ENCODE measurements around the gene CFAP45. TPM values are rescaled to one million over a fixed set of nuclear protein-coding genes. Genes with fewer than 3 reads are reported as not detected.
A peak's percentile ranks its signal among the peaks of the same experiment; 100 is the strongest.

CFAP45 gene
- total RNA-seq, result 0.43 TPM in 1 of 2 replicates, not detected in the other
- not detected in 2 replicates for polyA plus RNA-seq

GRCh38 chr1:159900086-159900680 lies at the start of gene CFAP45:
CFAP45 (minus strand) TSS chr1:159900165; CDS start chr1:159900098, 67 bp downstream.
- DNase-seq (ENCODE audit: low spot score), result peak; percentile 95
- H3K9me3 ChIP-seq (ENCODE audit: low read depth), result no peaks in the 10 kb centered on the region
- no peaks in the 10 kb centered on the region for H3K27me3 ChIP-seq
- no peak within 1 kb of the TSS for H3K4me3 ChIP-seq
- H3K4me2 ChIP-seq, result peak within 1 kb of the TSS; percentile 69
- no peak within 1 kb of the TSS for H2AFZ ChIP-seq
- no peak for TF ChIP-seq CTCF (IDR thresholded peaks at IDR 0.05; ENCODE audit: poor library complexity)
- no peak for TF ChIP-seq EZH2 (IDR thresholded peaks at IDR 0.05; ENCODE audit: borderline replicate concordance)
- no peak for TF ChIP-seq EZH2phosphoT487 (IDR thresholded peaks at IDR 0.05; ENCODE audit: low read depth, severe bottlenecking, unreplicated experiment)
- H3K4me1 ChIP-seq (ENCODE audit: insufficient read depth), result peaks cover 14% of the 10 kb centered on the region
- H3K36me3 ChIP-seq (replicated peaks; ENCODE audit: insufficient read depth, low read depth), result no peaks in the 10 kb centered on the region
- no peak within 1 kb of the TSS for H3K27ac ChIP-seq
- H4K20me1 ChIP-seq (ENCODE audit: insufficient read depth, poor library complexity, severe bottlenecking), result no peaks in the 10 kb centered on the region
- 15% methylated on average over 17 of the region's 30 CpGs for WGBS (ENCODE audit: low lambda C conversion rate, missing lambda C conversion rate)
- no peaks in the 10 kb centered on the region for H3K9me2 ChIP-seq (replicated peaks; ENCODE audit: insufficient read depth)
- H3K79me2 ChIP-seq, result no peaks in the 10 kb centered on the region

- DNase-seq (ENCODE audit: low spot score), result no peak
- TF ChIP-seq CTCF (IDR thresholded peaks at IDR 0.05; ENCODE audit: poor library complexity) (no peak), EZH2phosphoT487 (IDR thresholded peaks at IDR 0.05; ENCODE audit: low read depth, severe bottlenecking, unreplicated experiment) (no peak), EZH2 (IDR thresholded peaks at IDR 0.05; ENCODE audit: borderline replicate concordance) (no peak)
- Histone ChIP-seq H3K4me3 (no peak overlapping the region), H3K79me2 (peaks cover 9% of the 10 kb centered on the region), H3K27ac (no peak overlapping the region), H3K27me3 (peaks cover 5% of the 10 kb centered on the region), H3K9me3 (ENCODE audit: low read depth) (no peaks in the 10 kb centered on the region), H3K4me1 (ENCODE audit: insufficient read depth) (peaks cover 14% of the 10 kb centered on the region), H4K20me1 (ENCODE audit: insufficient read depth, poor library complexity, severe bottlenecking) (no peaks in the 10 kb centered on the region), H3K9me2 (replicated peaks; ENCODE audit: insufficient read depth) (no peaks in the 10 kb centered on the region), H2AFZ (no peak overlapping the region), H3K36me3 (replicated peaks; ENCODE audit: insufficient read depth, low read depth) (no peaks in the 10 kb centered on the region), H3K4me2 (no peak overlapping the region)
- WGBS (ENCODE audit: low lambda C conversion rate, missing lambda C conversion rate), result 62% methylated on average over 6 of the region's 6 CpGs
Observed at GRCh38 chr1:159949123-159949522, 49.2 kb upstream of the CFAP45 start.

- H3K4me2 ChIP-seq, result no peak overlapping the region
- H3K79me2 ChIP-seq, result peaks cover 21% of the 10 kb centered on the region
- H3K4me3 ChIP-seq, result no peak overlapping the region
- H3K27me3 ChIP-seq, result peaks cover 5% of the 10 kb centered on the region
- H3K36me3 ChIP-seq (replicated peaks; ENCODE audit: insufficient read depth, low read depth), result no peaks in the 10 kb centered on the region
- 69% methylated on average over 1 of the region's 1 CpG for WGBS (ENCODE audit: low lambda C conversion rate, missing lambda C conversion rate)
- no peaks in the 10 kb centered on the region for H3K9me3 ChIP-seq (ENCODE audit: low read depth)
- H3K27ac ChIP-seq, result no peak overlapping the region
- H3K4me1 ChIP-seq (ENCODE audit: insufficient read depth), result peaks cover 15% of the 10 kb centered on the region
- H2AFZ ChIP-seq, result no peak overlapping the region
- H3K9me2 ChIP-seq (replicated peaks; ENCODE audit: insufficient read depth), result no peaks in the 10 kb centered on the region
- DNase-seq (ENCODE audit: low spot score), result no peak
- TF ChIP-seq EZH2 (IDR thresholded peaks at IDR 0.05; ENCODE audit: borderline replicate concordance), result no peak
- TF ChIP-seq EZH2phosphoT487 (IDR thresholded peaks at IDR 0.05; ENCODE audit: low read depth, severe bottlenecking, unreplicated experiment), result no peak
- no peak for TF ChIP-seq CTCF (IDR thresholded peaks at IDR 0.05; ENCODE audit: poor library complexity)
- H4K20me1 ChIP-seq (ENCODE audit: insufficient read depth, poor library complexity, severe bottlenecking), result no peaks in the 10 kb centered on the region
Observed at GRCh38 chr1:159947942-159948341, 48.0 kb upstream of the CFAP45 start.
